Hematopoietic multipotent progenitor cell treated with erythropoietin and hydrocortisone succinate and interleukin-3 and kit ligand, for 17 days (in vitro differentiated cells): ENCODE measurements around the gene MBD3L2.
A peak's percentile ranks its signal among the peaks of the same experiment; 100 is the strongest.
"Not testable (repeated sequence)": the region's sequence is repeated elsewhere in the genome, so short reads cannot be mapped to it uniquely, and the experiment has no call there.

ENCODE experiments used
- DNase-seq: peaks from one replicate; pipeline ENCODE4 v3.0.0-alpha.2; 2015; ENCODE audit warnings: low spot score

Gene MBD3L2

DNA sequence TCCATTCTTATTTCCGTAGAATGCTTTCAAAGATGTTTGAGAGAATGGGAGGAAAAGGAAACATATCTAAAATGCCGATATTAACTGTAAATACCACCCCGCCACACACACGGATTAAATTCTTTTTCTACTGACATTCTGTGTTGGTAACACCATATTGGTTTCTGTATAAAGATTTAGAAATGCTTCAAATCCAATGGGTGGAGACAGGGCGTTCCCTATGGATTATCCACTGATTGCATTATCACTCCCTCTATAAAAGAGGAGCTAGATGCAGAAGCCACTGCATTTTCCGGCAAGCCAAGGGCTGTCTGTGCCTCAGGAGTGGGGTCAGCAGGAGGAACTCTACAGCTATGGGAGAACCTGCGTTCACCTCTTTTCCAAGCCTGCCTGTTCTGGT is at the start of gene MBD3L2:
TSS of gene MBD3L2 (plus strand) at position 301 of the 400 bp plus-strand sequence. CDS start at position 354, 53 bp downstream.
- not testable (repeated sequence) for DNase-seq

DNA sequence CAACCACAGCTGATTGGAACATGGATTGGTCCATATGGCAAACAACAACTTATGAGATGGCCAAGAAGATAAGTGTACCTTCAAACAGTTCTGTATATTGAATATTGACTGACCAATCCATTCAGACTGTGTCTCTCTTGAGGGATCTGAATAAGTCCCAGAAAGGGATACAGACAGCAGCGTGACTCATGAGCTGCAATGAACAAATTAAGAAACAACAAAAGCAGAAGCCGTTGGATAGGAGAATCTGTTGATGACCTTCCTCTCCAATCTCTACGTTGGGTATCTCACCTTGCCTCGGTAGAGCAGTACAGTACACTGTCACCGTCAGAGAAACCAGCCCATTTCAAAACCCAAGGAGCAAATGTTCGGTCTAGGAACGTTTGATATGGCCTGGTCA is 49.2 kb upstream of the MBD3L2 start:
- no peak for DNase-seq

DNA sequence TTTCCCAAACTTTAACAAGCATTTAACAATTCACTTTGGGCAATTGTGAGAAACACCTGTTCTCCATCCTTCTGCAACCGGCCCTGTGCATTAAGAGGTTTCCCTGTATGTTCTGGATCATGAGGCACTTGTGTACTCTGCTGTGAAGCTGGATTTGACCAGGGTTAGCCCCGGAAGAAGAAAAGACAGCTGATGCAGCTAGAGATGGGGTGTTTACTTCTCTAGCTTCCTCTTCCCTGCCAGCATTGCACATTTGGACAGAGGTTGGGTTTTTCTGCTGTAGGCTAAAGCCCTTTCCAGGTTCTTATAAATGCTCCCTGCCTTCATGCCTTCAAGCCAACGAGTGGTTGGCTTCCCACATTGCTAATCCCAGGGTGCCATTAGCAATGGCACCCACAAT is 48.8 kb upstream of the MBD3L2 start:
- DNase-seq: no peak

DNA sequence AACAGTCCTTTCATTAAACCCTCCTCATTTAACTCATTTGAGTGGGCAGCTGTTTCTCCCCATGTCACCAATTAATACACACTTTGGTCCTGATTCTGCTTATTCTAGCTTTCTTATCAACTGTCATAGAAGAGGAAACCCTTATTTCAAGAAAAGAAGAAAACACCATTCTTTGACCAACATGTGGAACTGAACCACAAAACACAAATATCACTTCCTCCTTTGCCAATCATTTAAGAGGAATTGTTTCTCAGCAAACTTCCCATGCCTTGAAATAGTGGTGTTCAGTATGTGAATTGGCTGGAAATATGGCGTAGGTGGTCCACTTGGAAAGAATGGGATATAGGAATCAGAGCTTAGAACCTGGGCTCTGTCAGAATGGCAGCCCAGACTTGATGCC is 48.3 kb upstream of the MBD3L2 start:
- DNase-seq: no peak

DNA sequence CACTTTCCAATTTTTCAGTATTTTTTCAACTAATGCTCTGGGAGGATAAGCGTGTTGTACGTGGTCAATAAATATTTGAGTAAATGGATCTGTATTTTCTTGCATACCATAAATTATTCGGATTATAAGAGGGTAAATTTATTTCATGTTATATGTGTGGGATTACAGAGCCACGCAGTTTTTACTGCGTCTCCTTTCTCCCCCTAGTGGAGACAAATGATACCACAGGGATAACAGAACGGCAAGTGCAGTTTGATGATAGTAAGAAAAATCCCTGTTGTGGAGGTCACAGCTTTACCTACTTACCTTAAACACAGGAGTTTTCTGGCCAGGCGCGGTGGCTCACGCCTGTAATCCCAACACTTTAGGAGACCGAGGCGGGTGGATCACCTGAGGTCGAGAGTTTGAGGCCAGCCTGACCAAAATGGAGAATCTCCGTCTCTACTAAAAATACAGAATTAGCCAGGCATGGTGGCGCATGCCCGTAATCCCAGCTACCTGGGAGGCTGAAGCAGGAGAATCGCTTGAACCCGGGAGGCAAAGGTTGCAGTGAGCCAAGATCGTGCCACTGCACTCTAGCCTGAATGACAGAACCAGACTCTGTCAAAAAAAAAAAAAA is 44.7 kb upstream of the MBD3L2 start:
- DNase-seq: no peak

DNA sequence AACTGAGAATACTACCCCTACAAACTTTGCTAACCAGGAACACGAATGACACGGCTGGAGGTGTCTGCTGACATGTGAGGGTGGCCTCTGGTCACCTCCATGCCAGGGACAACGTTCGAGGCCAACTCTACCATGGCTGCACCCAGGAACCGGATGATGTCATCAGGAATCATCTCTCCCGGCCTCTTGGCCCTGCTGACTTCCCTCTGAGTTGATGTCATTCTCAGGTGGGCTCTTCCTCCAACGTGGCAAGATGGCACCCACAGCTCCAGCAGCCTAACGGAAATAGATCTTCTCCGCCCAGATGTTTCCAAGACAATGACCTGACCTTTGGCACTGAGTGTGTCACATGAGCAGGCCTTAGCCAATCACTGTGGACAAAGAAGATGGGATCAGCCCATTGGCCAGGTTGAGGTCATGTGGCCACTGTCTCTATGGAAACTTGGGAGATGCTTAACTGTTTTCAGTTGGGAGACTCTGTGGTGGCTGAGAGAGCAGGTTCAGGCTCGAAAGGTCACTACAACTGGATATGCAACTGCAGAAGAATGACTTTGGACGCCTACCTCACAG is 42.9 kb upstream of the MBD3L2 start:
- no peak for DNase-seq

DNA sequence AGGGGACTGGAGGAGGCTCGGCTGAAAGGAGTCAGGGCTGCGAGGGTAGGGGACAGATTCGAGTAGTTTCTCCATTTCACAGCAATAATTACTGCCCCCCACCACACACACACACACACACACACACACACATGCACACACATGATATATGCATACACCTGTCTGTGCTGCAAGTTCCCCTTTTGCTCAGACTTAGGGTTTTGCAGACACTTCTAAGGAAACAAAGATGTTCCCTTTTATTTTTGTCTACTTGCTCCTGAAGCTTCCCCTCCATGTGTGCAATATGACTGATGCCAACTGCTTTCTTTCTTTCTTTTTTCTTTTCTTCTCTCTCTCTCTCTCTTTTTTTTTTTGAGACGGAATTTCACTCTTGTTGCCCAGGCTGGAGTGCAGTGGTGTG is 41.3 kb upstream of the MBD3L2 start:
- DNase-seq: no peak

DNA sequence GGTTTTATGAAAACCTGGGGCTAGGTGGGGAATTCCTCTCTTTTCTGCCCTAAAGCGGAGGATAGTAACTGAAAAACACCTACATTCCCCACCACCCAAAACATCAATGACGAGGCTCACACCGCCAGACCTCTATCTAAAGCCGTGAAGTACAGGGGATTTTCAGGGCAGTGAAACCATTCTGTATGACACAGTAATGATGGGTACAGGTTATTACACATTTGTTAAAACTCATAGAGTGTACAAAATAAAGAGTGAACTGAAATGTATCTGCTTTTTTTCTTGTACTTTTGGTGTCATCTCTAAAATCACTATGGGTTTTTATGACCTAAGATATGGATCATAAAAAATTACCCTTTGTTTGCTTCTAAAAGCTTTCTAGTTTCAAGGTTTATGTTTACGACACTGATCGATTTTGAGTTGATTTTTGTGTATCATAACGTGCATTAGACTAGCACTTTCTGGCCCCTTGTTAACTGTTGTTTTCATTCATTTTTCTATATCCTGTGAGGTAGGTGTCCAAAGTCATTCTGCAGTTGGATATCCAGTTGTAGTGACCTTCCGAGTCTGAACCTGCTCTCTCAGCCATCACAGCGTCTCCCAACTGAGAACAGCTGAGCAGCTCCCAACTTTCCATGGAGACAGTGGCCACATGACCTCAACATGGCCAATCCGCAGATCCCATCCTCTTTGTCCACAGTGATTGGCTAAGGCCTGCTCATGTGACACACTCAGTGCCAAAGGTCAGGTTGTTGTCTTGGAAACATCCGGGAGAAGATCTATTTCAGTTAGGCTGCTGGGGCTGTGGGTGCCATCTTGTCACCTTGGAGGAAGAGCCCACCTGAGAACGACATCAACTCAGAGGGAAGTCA is 38.2 kb upstream of the MBD3L2 start:
- no peak for DNase-seq

DNA sequence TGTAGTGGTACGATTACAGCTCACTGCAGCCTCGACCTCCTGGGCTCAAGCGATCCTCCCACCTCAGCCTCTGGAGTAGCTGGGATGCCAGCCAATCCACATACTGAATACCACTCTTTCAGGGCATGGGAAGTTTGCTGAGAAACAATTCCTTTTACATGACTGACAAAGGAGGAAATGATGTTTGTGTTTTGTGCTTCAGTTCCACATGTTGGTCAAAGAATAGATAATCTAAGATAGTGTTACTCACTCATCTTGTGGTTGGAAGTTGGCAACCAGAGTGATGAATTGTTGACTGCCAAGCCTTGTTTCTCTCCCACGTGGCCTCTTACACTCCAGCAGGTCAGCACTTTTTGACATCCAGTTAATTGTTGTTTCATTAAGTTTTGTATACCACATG is 35.4 kb upstream of the MBD3L2 start:
- no peak for DNase-seq

DNA sequence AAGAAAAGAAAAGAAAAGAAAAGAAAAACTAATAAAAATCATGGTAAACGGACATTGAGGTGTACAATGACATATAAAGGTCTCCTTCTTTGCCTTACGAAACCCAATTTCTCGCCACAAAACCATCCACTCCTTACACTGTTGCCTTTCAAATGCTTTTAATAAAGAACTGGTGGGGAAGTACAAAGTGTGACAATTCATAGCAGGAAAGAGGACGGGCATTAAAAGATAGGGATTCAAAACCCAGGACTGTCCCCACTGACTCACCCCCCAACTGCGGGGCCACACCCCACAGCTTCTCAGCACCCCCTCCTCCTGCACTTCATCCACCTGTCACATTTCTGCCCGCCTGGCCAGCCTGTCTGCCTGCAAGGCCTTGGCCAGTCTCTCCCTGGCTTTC is 30.3 kb upstream of the MBD3L2 start:
- DNase-seq: no peak

DNA sequence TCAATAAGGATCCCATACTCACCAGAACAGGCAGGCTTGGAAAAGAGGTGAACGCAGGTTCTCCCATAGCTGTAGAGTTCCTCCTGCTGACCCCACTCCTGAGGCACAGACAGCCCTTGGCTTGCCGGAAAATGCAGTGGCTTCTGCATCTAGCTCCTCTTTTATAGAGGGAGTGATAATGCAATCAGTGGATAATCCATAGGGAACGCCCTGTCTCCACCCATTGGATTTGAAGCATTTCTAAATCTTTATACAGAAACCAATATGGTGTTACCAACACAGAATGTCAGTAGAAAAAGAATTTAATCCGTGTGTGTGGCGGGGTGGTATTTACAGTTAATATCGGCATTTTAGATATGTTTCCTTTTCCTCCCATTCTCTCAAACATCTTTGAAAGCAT is 27.8 kb upstream of the MBD3L2 start, which contains the start of gene MBD3L2B:
TSS of gene MBD3L2B (minus strand) at position 101 of the 400 bp plus-strand sequence. CDS start at position 67, 34 bp downstream.
- DNase-seq: not testable (repeated sequence)

DNA sequence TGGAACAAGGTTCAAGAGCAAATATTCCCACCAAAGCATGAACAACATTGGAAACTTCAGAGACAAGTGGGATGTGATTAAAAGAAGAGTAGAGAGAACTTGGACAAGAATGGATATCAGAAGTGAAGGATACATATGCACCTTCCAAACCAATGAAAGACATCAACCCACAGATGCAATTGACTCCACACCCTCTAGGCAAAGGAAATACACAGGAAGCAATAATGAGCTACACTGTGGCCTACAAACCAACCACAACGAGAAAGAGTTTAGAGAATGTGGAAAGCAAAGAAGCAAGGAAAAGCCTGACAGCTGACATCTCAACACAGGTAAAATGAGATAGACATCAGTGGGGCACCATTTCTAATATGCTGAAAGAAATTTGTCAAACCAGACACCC is 20.3 kb upstream of the MBD3L2 start:
- DNase-seq: not testable (repeated sequence)

DNA sequence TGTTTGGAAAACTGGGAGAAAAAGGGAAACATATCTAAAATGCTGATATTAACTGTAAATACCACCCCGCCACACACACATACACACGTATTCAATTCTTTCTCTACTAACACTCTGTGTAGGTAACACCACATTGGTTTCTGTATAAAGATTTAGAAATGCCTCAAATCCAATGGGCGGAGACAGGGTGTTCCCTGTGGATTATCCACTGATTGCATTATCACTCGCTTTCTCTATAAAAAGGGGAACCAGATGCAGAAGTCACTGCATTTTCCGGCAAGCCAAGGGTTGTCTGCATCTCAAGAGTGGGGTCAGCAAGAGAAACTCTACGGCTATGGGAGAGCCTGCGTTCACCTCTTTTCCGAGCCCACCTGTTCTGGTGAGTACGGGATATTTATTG is 18.8 kb upstream of the MBD3L2 start, which contains the start of gene MBD3L5:
TSS of gene MBD3L5 (plus strand) at position 301 of the 400 bp plus-strand sequence. CDS start at position 335, 34 bp downstream.
- not testable (repeated sequence) for DNase-seq

DNA sequence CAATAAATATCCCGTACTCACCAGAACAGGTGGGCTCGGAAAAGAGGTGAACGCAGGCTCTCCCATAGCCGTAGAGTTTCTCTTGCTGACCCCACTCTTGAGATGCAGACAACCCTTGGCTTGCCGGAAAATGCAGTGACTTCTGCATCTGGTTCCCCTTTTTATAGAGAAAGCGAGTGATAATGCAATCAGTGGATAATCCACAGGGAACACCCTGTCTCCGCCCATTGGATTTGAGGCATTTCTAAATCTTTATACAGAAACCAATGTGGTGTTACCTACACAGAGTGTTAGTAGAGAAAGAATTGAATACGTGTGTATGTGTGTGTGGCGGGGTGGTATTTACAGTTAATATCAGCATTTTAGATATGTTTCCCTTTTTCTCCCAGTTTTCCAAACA is 9.0 kb upstream of the MBD3L2 start, which contains the start of gene MBD3L4:
TSS of gene MBD3L4 (minus strand) at position 101 of the 400 bp plus-strand sequence. CDS start at position 66, 35 bp downstream.
- DNase-seq: not testable (repeated sequence)

DNA sequence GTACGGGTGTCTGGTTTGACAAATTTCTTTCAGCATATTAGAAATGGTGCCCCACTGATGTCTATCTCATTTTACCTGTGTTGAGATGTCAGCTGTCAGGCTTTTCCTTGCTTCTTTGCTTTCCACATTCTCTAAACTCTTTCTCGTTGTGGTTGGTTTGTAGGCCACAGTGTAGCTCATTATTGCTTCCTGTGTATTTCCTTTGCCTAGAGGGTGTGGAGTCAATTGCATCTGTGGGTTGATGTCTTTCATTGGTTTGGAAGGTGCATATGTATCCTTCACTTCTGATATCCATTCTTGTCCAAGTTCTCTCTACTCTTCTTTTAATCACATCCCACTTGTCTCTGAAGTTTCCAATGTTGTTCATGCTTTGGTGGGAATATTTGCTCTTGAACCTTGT is 7.6 kb upstream of the MBD3L2 start:
- DNase-seq: not testable (repeated sequence)

DNA sequence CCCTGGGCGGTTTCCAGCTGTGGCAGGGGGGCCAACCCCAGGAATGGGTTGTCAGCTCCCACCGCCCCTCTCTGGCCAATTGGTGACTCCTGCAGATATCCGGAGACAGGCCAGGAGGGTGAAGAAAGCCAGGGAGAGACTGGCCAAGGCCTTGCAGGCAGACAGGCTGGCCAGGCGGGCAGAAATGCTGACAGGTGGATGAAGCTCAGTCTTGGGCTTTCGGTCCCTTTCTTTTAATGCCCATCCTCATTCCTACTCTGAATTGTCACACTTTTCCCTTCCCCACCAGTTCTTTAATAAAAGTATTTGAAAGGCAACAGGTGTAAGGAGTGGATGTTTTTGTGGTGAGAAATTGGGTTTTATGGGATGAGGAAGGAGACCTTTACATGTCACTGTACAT is 2.3 kb downstream of the MBD3L2 start:
- DNase-seq: not testable (repeated sequence)

DNA sequence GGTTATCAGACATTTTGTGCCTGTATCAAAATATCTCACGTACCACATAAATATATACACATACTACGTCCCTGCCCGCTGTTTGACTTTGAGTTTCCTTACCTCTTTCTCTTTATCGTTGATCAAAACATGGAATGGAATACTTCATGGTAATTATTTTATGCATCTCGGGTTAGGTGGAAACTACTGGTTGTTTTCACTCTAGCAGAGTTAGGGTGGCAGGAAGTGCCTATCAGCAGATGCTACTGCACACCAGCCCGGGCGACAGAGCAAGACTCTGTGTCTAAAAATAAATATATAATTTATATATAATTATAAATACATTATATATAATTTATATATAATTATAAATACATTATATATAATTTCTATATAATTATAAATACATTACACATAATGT is 3.8 kb downstream of the MBD3L2 start:
- peak; percentile 3 for DNase-seq

DNA sequence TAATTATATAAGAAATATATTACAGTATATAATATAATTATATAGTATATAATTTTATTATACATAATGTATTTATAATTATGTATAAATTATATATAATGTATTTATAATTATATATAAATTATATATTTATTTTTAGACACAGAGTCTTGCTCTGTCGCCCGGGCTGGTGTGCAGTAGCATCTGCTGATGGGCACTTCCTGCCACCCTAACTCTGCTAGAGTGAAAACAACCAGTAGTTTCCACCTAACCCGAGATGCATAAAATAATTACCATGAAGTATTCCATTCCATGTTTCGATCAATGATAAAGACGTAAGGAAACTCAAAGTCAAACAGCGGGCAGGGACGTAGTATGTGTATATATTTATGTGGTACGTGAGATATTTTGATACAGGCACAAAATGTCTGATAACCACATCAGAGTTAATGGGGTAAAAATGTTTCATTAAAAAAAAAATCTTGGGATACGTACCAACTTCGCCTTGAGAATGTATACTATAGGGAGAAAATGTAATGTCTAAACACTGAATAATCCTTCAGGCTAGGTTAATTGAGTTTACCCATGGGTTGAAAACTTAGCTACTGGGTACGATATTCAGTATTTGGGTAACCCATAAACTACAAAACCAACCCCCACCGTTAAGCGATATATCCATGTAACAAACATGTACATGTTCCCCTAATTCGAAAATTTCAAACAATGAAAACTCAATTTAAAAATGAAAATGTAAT is 5.7 kb downstream of the MBD3L2 start:
- peak; percentile 2 for DNase-seq

DNA sequence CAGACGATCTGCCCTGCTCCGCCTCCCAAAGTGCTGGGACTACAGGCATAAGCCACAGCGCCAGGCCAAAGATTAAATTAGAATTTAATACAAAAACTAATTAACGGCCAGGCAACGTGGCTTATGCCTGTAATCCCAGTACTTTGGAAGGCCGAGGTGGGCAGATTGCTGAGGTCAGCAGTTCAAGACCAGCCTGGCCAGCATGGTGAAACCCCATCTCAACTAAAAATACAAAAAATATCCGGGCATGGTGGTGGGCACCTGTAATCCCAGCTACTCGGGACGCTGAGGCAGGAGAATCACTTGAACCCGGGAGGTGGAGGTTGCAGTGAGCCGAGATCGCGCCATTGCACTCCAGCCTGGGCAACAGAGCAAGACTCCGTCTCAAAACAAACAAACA is 6.6 kb downstream of the MBD3L2 start:
- DNase-seq: not testable (repeated sequence)

DNA sequence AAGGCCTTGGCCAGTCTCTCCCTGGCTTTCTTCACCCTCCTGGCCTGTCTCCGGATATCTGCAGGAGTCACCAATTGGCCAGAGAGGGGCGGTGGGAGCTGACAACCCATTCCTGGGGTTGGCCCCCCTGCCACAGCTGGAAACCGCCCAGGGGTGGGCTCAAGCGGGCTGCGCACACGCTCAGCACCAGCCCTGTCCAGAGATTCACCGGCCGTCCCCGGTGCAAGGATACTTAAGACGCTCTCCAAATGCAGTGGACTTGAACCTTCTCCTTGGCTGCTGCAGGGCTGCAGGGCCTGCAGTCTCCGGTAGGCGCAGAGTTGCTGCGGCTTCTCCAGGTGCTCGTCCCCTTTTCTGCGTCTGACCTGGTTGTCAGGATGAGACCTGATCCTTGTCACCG is 7.2 kb downstream of the MBD3L2 start:
- not testable (repeated sequence) for DNase-seq

DNA sequence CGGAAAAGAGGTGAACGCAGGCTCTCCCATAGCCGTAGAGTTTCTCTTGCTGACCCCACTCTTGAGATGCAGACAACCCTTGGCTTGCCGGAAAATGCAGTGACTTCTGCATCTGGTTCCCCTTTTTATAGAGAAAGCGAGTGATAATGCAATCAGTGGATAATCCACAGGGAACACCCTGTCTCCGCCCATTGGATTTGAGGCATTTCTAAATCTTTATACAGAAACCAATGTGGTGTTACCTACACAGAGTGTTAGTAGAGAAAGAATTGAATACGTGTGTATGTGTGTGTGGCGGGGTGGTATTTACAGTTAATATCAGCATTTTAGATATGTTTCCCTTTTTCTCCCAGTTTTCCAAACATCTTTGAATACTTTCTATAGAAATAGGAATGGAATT is 9.5 kb downstream of the MBD3L2 start, which contains the start of gene MBD3L3:
TSS of gene MBD3L3 (minus strand) at position 101 of the 400 bp plus-strand sequence. CDS start at position 30, 71 bp downstream.
- not testable (repeated sequence) for DNase-seq

DNA sequence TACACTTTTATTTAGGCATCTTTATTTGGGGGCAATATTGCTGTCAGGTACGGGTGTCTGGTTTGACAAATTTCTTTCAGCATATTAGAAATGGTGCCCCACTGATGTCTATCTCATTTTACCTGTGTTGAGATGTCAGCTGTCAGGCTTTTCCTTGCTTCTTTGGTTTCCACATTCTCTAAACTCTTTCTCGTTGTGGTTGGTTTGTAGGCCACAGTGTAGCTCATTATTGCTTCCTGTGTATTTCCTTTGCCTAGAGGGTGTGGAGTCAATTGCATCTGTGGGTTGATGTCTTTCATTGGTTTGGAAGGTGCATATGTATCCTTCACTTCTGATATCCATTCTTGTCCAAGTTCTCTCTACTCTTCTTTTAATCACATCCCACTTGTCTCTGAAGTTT is 10.9 kb downstream of the MBD3L2 start:
- DNase-seq: not testable (repeated sequence)
